Measurements from ENCODE around the gene WWOX.

The WWOX gene

DNA sequence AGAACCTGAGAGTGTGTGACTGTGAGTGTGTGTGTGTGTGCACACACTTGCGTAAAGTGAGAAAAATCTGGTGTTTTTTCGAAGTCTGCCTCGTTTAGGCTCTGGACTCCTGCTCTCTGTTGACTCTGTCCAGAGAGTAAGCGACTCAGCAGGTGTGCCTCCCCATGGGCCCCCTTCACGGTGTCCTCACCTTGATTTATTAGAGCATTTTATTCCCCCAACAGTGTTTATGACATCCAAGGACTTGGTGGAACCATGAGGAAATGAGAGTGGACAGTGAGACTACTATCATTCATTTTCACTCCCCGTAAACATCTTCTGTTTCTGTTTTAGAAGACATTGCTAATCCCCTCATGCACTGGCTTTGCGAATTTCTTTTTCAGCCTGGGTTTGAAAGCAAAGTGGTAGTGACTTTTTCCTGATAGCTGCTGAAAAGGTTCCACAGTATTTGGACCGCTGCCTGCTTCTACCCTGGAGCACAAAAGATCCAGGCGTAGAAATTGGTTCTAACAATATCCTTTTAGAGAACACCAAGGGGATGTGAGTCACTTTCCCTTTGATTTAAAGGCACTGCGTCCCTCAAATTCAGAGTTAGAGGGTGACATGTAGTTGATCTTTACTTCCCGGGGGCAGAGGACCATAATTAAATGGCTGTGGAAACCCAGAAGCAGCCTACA, 218.2 kb downstream of the WWOX start:
- Histone ChIP-seq H3K9ac (ENCODE audit: low read depth in 1 of 2, low read length in 2 of 2) (no peak overlapping the region), H3K9me3 (ENCODE audit: control insufficient read depth in 2 of 2, low read length in 2 of 2) (no peaks in the 10 kb centered on the region), H3K36me3 (ENCODE audit: control insufficient read depth in 2 of 2, insufficient read depth in 2 of 2, low read length in 2 of 2) (no peaks in the 10 kb centered on the region), H3K27ac (ENCODE audit: low read depth in 2 of 2, low read length in 2 of 2) (no peak overlapping the region), H3K27me3 (ENCODE audit: control insufficient read depth in 2 of 2, insufficient read depth in 2 of 2, low read length in 2 of 2) (no peaks in the 10 kb centered on the region), H3K4me3 (ENCODE audit: low read length in 2 of 2) (peak overlapping the region in 1 of 2 donors; percentile 21), H3K4me1 (ENCODE audit: control insufficient read depth in 2 of 2, insufficient read depth in 2 of 2, low read length in 2 of 2) (no peaks in the 10 kb centered on the region)

DNA sequence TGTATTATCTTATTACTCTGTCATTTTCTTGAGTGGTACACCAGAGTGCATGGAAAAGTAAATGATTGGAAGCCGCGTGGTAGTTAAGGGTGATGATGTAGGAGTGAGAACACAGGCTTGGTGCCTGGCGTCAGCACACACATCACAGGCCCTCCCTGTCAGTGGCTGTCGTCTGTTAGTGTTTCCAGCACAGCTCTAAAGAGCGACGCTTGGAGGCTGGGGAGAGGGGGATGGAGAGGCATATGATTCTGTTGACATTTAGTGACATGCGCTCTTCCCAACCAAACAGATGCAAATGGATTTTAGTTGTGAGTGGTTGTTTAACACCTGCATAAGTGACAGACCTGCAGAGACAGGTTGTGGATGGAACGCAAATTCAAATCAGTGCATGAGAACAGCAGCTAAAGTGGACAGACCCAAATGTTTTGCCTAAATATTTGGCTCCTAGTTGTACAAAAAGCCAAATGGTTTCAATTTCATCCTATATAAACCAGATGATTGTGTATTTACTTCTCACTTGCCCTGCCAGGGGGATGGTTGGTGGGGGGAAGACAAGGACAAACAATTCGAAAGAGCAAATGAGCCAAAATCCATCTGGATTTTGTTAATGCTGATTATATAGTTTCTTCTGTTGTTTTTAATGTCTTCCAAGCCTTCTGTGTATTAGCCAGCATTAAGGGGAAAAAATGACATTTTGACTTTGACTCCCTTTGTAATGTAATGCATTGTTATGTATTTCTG, 222.3 kb downstream of the WWOX start:
- Histone ChIP-seq H3K27ac (ENCODE audit: low read depth in 2 of 2, low read length in 2 of 2) (no peak overlapping the region), H3K4me3 (ENCODE audit: low read length in 2 of 2) (no peak overlapping the region), H3K36me3 (ENCODE audit: control insufficient read depth in 2 of 2, insufficient read depth in 2 of 2, low read length in 2 of 2) (no peaks in the 10 kb centered on the region), H3K27me3 (ENCODE audit: control insufficient read depth in 2 of 2, insufficient read depth in 2 of 2, low read length in 2 of 2) (no peaks in the 10 kb centered on the region), H3K9me3 (ENCODE audit: control insufficient read depth in 2 of 2, low read length in 2 of 2) (no peaks in the 10 kb centered on the region), H3K9ac (ENCODE audit: low read depth in 1 of 2, low read length in 2 of 2) (no peak overlapping the region), H3K4me1 (ENCODE audit: control insufficient read depth in 2 of 2, insufficient read depth in 2 of 2, low read length in 2 of 2) (no peaks in the 10 kb centered on the region)

DNA sequence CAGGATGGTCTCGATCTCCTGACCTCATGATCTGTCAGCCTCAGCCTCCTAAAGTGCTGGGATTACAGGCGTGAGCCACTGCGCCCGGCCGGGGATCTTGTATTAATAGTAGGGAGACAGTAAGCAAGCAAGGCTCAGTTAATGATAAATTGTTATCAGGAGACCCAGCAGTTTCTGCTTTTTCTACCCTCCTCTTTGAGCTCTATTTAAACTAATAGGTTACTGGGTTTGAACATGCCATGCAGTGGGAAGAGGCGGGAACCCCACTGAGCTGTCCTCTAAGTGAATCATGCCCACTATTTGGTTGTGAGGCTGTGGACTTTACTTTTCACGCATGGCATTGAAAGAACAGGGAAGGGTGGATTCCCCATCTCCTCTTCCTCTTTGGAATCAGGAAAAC, 223.9 kb downstream of the WWOX start:
- Histone ChIP-seq H3K27ac (ENCODE audit: low read depth in 2 of 2, low read length in 2 of 2) (no peak overlapping the region), H3K4me1 (ENCODE audit: control insufficient read depth in 2 of 2, insufficient read depth in 2 of 2, low read length in 2 of 2) (no peaks in the 10 kb centered on the region), H3K36me3 (ENCODE audit: control insufficient read depth in 2 of 2, insufficient read depth in 2 of 2, low read length in 2 of 2) (no peaks in the 10 kb centered on the region), H3K4me3 (ENCODE audit: low read length in 2 of 2) (no peak overlapping the region), H3K9ac (ENCODE audit: low read depth in 1 of 2, low read length in 2 of 2) (no peak overlapping the region), H3K27me3 (ENCODE audit: control insufficient read depth in 2 of 2, insufficient read depth in 2 of 2, low read length in 2 of 2) (no peaks in the 10 kb centered on the region), H3K9me3 (ENCODE audit: control insufficient read depth in 2 of 2, low read length in 2 of 2) (no peaks in the 10 kb centered on the region)

DNA sequence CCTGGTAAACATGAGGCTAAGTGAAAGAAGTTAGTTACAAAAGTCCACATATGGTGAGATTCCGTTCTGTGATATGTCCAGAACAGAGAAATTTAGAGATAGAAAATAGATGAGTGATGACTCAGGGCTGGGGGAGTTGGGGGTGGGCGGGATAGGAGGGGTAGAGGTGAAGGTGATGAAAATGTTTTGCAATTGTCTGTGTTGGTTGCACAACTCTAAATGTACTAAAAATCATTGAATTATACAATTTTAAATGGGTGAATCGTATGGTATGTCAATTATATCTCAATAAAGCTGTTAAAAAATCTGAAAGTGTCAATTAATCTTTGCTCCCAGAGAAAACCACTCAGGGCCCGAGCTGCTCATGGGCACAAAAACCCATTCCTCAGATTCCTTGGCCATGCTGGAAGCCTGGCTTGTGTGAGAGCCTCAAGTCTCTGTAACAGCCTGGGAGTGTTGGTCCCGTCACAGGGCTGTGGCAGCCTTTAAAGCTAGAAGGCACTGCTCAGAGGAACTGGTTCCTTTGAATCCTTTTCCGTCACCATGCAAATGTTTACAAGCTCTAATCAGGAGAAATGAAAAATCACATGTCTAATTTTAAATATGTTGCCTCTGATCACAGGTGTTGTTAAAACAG, 225.3 kb downstream of the WWOX start:
- no peaks in the 10 kb centered on the region for H3K4me1 ChIP-seq (ENCODE audit: control insufficient read depth in 2 of 2, insufficient read depth in 2 of 2, low read length in 2 of 2)
- H3K9ac ChIP-seq (ENCODE audit: low read depth in 1 of 2, low read length in 2 of 2): no peak overlapping the region
- no peak overlapping the region for H3K4me3 ChIP-seq (ENCODE audit: low read length in 2 of 2)
- no peaks in the 10 kb centered on the region for H3K36me3 ChIP-seq (ENCODE audit: control insufficient read depth in 2 of 2, insufficient read depth in 2 of 2, low read length in 2 of 2)
- no peaks in the 10 kb centered on the region for H3K27me3 ChIP-seq (ENCODE audit: control insufficient read depth in 2 of 2, insufficient read depth in 2 of 2, low read length in 2 of 2)
- H3K9me3 ChIP-seq (ENCODE audit: control insufficient read depth in 2 of 2, low read length in 2 of 2): no peaks in the 10 kb centered on the region
- no peak overlapping the region for H3K27ac ChIP-seq (ENCODE audit: low read depth in 2 of 2, low read length in 2 of 2)

DNA sequence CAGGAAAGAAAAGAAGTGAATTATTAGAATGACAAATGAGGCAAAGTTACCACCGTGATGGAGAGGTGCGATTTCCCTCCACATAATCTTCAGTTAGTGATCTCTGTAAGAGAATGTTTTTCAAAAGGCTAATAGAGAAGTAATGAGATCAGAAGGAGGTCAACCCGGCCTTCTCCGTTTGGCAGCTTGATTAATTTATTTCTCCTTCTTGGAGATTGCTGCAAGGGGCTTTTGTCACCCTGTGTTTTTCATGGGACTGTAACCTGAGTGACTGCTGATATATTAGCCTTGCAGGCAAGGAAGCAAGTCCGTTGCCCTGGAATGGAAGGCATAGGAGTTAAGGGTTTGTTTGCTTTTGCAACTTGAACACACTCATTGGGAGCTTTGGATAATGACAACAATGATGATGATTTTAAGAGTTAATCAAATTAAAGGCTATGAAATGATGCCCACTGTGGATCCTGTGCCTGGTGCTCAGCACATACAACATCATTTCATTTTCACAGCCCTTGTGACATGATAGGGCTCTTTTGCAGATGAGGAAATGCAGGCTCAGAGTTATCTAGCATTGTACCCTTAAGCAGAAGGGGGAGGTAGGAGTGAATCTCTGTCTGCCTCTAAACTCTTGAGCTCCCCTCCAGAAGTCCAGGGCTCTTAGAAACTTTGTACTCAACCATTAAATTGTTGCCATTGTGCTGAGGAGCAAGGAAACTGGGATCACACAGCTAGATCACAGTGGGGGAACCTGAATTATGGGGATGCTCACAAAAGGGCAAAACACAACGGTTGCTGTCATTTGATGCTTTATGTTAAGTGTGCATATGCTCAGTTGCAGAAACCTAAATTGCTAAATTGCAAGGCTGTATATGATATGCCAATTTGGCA, 226.3 kb downstream of the WWOX start:
- no peaks in the 10 kb centered on the region for H3K27me3 ChIP-seq (ENCODE audit: control insufficient read depth in 2 of 2, insufficient read depth in 2 of 2, low read length in 2 of 2)
- no peaks in the 10 kb centered on the region for H3K9me3 ChIP-seq (ENCODE audit: control insufficient read depth in 2 of 2, low read length in 2 of 2)
- no peak overlapping the region for H3K27ac ChIP-seq (ENCODE audit: low read depth in 2 of 2, low read length in 2 of 2)
- no peak overlapping the region for H3K4me3 ChIP-seq (ENCODE audit: low read length in 2 of 2)
- no peak overlapping the region for H3K9ac ChIP-seq (ENCODE audit: low read depth in 1 of 2, low read length in 2 of 2)
- no peaks in the 10 kb centered on the region for H3K4me1 ChIP-seq (ENCODE audit: control insufficient read depth in 2 of 2, insufficient read depth in 2 of 2, low read length in 2 of 2)
- no peaks in the 10 kb centered on the region for H3K36me3 ChIP-seq (ENCODE audit: control insufficient read depth in 2 of 2, insufficient read depth in 2 of 2, low read length in 2 of 2)

DNA sequence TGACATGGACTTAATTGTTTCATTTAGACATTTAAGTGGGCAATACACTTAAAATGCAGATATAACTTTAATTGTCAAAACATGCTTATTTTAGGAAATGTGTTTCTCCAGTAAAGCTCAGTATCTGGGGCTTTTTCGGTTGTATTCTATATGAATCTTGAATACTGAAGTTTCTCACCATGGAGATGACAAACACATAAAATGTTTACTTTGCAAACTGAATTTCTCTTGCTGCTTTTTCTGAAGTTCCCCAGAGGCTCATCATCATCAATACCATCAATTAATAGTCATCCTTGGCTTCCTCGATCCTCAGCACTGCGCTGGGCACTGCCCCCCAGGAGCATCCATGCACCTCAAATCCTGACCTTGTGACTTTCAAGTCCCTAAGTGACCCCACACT, 227.3 kb downstream of the WWOX start:
- Histone ChIP-seq H3K4me3 (ENCODE audit: low read length in 2 of 2) (no peak overlapping the region), H3K9me3 (ENCODE audit: control insufficient read depth in 2 of 2, low read length in 2 of 2) (no peaks in the 10 kb centered on the region), H3K36me3 (ENCODE audit: control insufficient read depth in 2 of 2, insufficient read depth in 2 of 2, low read length in 2 of 2) (no peaks in the 10 kb centered on the region), H3K9ac (ENCODE audit: low read depth in 1 of 2, low read length in 2 of 2) (no peak overlapping the region), H3K27me3 (ENCODE audit: control insufficient read depth in 2 of 2, insufficient read depth in 2 of 2, low read length in 2 of 2) (no peaks in the 10 kb centered on the region), H3K4me1 (ENCODE audit: control insufficient read depth in 2 of 2, insufficient read depth in 2 of 2, low read length in 2 of 2) (no peaks in the 10 kb centered on the region), H3K27ac (ENCODE audit: low read depth in 2 of 2, low read length in 2 of 2) (no peak overlapping the region)

DNA sequence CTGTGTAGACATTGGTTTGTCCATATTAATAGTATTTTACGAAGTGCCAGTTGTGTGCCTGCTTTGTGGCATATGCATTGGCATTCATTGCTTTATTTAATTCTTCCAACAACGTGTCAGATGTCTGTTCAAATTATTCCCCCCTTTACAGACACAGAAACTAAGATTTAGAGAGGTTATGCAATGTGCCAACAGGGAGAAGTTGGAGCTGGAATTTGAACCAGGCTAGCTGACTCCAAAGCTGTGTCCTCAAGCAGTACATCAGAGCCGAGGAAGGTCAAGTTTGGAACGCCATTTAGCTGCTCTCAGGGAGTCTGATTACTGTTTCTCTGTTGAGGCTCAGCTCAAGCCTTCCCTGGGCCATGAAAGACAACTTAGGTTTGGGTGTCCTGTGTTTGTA, 232.3 kb downstream of the WWOX start:
- Histone ChIP-seq H3K4me3 (ENCODE audit: low read length in 2 of 2) (no peak overlapping the region), H3K27me3 (ENCODE audit: control insufficient read depth in 2 of 2, insufficient read depth in 2 of 2, low read length in 2 of 2) (no peaks in the 10 kb centered on the region), H3K27ac (ENCODE audit: low read depth in 2 of 2, low read length in 2 of 2) (no peak overlapping the region), H3K9me3 (ENCODE audit: control insufficient read depth in 2 of 2, low read length in 2 of 2) (no peaks in the 10 kb centered on the region), H3K9ac (ENCODE audit: low read depth in 1 of 2, low read length in 2 of 2) (no peak overlapping the region), H3K4me1 (ENCODE audit: control insufficient read depth in 2 of 2, insufficient read depth in 2 of 2, low read length in 2 of 2) (no peaks in the 10 kb centered on the region), H3K36me3 (ENCODE audit: control insufficient read depth in 2 of 2, insufficient read depth in 2 of 2, low read length in 2 of 2) (no peaks in the 10 kb centered on the region)

DNA sequence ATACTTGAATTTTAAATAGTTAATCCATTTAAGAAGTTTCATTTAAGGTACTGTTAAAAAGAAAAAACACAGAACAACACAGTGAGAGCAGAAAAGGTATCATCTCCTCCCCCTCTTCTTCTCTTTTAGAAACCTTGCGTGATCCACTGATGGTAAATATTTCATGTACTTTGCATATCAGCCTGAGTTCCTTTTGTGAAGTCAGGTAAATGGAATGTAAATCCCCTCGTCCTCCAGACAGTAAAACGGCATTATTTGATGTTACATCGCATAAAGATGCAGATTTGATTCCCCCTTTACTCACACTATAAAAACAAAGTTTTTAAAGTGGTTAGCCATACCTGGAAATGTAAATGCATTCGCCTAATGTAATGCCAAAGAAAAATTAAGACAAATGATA, 234.4 kb downstream of the WWOX start:
- no peaks in the 10 kb centered on the region for H3K9me3 ChIP-seq (ENCODE audit: control insufficient read depth in 2 of 2, low read length in 2 of 2)
- no peaks in the 10 kb centered on the region for H3K27me3 ChIP-seq (ENCODE audit: control insufficient read depth in 2 of 2, insufficient read depth in 2 of 2, low read length in 2 of 2)
- H3K9ac ChIP-seq (ENCODE audit: low read depth in 1 of 2, low read length in 2 of 2): no peak overlapping the region
- no peak overlapping the region for H3K4me3 ChIP-seq (ENCODE audit: low read length in 2 of 2)
- H3K36me3 ChIP-seq (ENCODE audit: control insufficient read depth in 2 of 2, insufficient read depth in 2 of 2, low read length in 2 of 2): no peaks in the 10 kb centered on the region
- no peak overlapping the region for H3K27ac ChIP-seq (ENCODE audit: low read depth in 2 of 2, low read length in 2 of 2)
- no peaks in the 10 kb centered on the region for H3K4me1 ChIP-seq (ENCODE audit: control insufficient read depth in 2 of 2, insufficient read depth in 2 of 2, low read length in 2 of 2)

DNA sequence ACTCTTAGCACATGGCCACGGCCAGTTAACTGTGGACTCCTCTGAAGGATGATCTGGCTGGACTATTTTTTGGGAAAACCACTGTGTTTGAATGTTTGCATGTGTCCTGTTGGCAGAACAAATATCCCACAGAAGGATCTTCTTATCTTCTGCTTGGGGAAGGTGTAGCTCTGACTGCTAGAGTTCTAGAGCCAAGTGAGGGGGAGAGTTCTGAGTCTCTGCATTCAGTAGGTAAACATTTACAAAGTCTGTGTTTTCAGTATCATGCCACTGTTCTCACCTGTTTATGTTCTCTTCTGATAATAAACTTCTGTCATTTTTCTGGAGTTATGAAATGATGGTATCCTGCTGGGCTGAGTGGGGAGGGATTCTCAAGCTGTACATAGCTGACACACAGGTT, 241.1 kb downstream of the WWOX start:
- Histone ChIP-seq H3K4me1 (ENCODE audit: control insufficient read depth in 2 of 2, insufficient read depth in 2 of 2, low read length in 2 of 2) (no peaks in the 10 kb centered on the region), H3K9me3 (ENCODE audit: control insufficient read depth in 2 of 2, low read length in 2 of 2) (no peaks in the 10 kb centered on the region), H3K36me3 (ENCODE audit: control insufficient read depth in 2 of 2, insufficient read depth in 2 of 2, low read length in 2 of 2) (no peaks in the 10 kb centered on the region), H3K27me3 (ENCODE audit: control insufficient read depth in 2 of 2, insufficient read depth in 2 of 2, low read length in 2 of 2) (no peaks in the 10 kb centered on the region), H3K4me3 (ENCODE audit: low read length in 2 of 2) (no peak overlapping the region), H3K9ac (ENCODE audit: low read depth in 1 of 2, low read length in 2 of 2) (no peak overlapping the region), H3K27ac (ENCODE audit: low read depth in 2 of 2, low read length in 2 of 2) (no peak overlapping the region)

DNA sequence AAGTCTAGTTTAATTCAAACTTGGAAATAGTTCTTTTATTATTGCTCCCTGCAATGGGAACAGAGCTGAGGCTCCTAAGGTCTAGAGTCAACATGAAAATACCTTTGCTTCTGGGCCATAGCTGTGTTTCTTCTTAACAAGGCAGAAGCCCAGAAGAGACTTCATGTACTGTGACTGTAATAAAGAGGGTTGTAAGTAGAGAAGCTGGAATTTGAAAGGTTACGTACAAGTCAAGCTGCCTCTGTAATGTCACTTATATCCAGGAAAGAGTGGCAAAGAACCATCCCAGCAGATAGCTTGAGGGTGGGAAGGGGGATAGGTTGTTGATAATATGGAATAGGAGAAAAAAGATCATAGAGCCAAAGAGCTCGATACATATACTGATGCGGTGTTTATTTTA, 248.6 kb downstream of the WWOX start:
- Histone ChIP-seq H3K36me3 (ENCODE audit: control insufficient read depth in 2 of 2, insufficient read depth in 2 of 2, low read length in 2 of 2) (no peaks in the 10 kb centered on the region), H3K27ac (ENCODE audit: low read depth in 2 of 2, low read length in 2 of 2) (no peak overlapping the region), H3K9me3 (ENCODE audit: control insufficient read depth in 2 of 2, low read length in 2 of 2) (no peaks in the 10 kb centered on the region), H3K27me3 (ENCODE audit: control insufficient read depth in 2 of 2, insufficient read depth in 2 of 2, low read length in 2 of 2) (no peaks in the 10 kb centered on the region), H3K4me1 (ENCODE audit: control insufficient read depth in 2 of 2, insufficient read depth in 2 of 2, low read length in 2 of 2) (no peaks in the 10 kb centered on the region), H3K9ac (ENCODE audit: low read depth in 1 of 2, low read length in 2 of 2) (no peak overlapping the region), H3K4me3 (ENCODE audit: low read length in 2 of 2) (no peak overlapping the region)

All from mucosa of rectum (tissue), 2 donors.